PC-3 (cell line): ENCODE results near the gene MAP3K8. TPM values are rescaled to one million over a fixed set of nuclear protein-coding genes. Genes with fewer than 3 reads are reported as not detected.

Source experiments
- ATAC-seq: fragments of 200-7000 bp; cut with Tn5 transposase; 2 replicates; pipeline ENCODE4 v1.9.1; 2020; ENCODE audit warnings: mild to moderate bottlenecking, moderate library complexity
- BruUV-seq: library from RNA; stranded (reverse); fragments of 400-500 nt; replicated peaks from 2 replicates; lab custom pipeline; 2021; lab: Mats Ljungman, UMichigan
- CTCF ChIA-PET: fragments of 300-600 bp; sonication (Branson Sonifier 250); formaldehyde crosslinking; loops from one replicate; lab custom pipeline; 2022; ENCODE audit warnings: antibody characterized with exemption; lab: Charles Lee
- POLR2A ChIA-PET: fragments of 300-600 bp; sonication (Branson Sonifier 250); formaldehyde crosslinking; loops from one replicate; lab custom pipeline; 2022; ENCODE audit warnings: antibody characterized with exemption; ENCODE audit not compliant: unreplicated experiment; lab: Charles Lee
- DNase-seq: peaks from one replicate; pipeline ENCODE4 v3.0.0-alpha.2; 2015
- H2AFZ ChIP-seq: fragments of 300-600 bp; sonication (generic); 2 replicates; pipeline ENCODE4 v1.6.0; 2016; ENCODE audit warnings: antibody characterized with exemption, low read length
- H3F3A ChIP-seq: fragments of 300-600 bp; sonication (generic); one replicate; pipeline ENCODE4 v1.6.0; 2017; ENCODE audit warnings: antibody characterized with exemption, low read length, control low read depth, mild to moderate bottlenecking; ENCODE audit not compliant: unreplicated experiment
- H3K27ac ChIP-seq: fragments of 300-600 bp; sonication (generic); 2 replicates; pipeline ENCODE4 v1.5.1; 2016; ENCODE audit warnings: mild to moderate bottlenecking, low read length
- H3K27me3 ChIP-seq: fragments of 300-600 bp; sonication (generic); 2 replicates; pipeline ENCODE4 v1.6.1; 2016; ENCODE audit warnings: low read length, mixed read lengths
- H3K36me3 ChIP-seq: fragments of 300-600 bp; sonication (generic); 2 replicates; pipeline ENCODE4 v1.6.1; 2016; ENCODE audit warnings: low read depth, mixed run types, low read length, mixed read lengths
- H3K4me1 ChIP-seq: fragments of 300-600 bp; sonication (generic); 2 replicates; pipeline ENCODE4 v1.5.1; 2016; ENCODE audit warnings: low read length; ENCODE audit not compliant: insufficient read depth
- H3K4me2 ChIP-seq: fragments of 300-600 bp; sonication (generic); 2 replicates; pipeline ENCODE4 v1.6.0; 2016; ENCODE audit warnings: low read length
- H3K4me3 ChIP-seq: fragments of 300-600 bp; sonication (generic); 2 replicates; pipeline ENCODE4 v1.5.1; 2016; ENCODE audit warnings: mild to moderate bottlenecking, low read length, mixed read lengths
- H3K79me2 ChIP-seq: fragments of 300-600 bp; sonication (generic); 2 replicates; pipeline ENCODE4 v1.6.1; 2017; ENCODE audit warnings: low read length, mixed read lengths
- H3K9ac ChIP-seq: fragments of 300-600 bp; sonication (generic); 2 replicates; pipeline ENCODE4 v1.6.0; 2016; ENCODE audit warnings: mild to moderate bottlenecking, low read length
- H3K9me2 ChIP-seq: fragments of 300-600 bp; sonication (generic); replicated peaks from 2 replicates; pipeline ENCODE4 v1.6.1; 2016; ENCODE audit warnings: mixed run types, low read length, mixed read lengths
- H3K9me3 ChIP-seq: fragments of 300-600 bp; sonication (generic); 2 replicates; pipeline ENCODE4 v1.6.1; 2016; ENCODE audit warnings: low read length, mixed read lengths
- H4K20me1 ChIP-seq: fragments of 300-600 bp; sonication (generic); 2 replicates; pipeline ENCODE4 v1.6.1; 2016; ENCODE audit warnings: low read length, mixed read lengths
- EZH2 ChIP-seq: fragments of 300-600 bp; sonication (generic); IDR thresholded peaks from one replicate; pipeline ENCODE4 v1.6.1; 2017; ENCODE audit warnings: antibody characterized with exemption, mild to moderate bottlenecking, low read length; ENCODE audit not compliant: unreplicated experiment
- EZH2phosphoT487 ChIP-seq: fragments of 300-600 bp; sonication (generic); IDR thresholded peaks from 2 replicates; pipeline ENCODE4 v1.6.1; 2018; ENCODE audit warnings: mild to moderate bottlenecking, antibody characterized with exemption, low read length, borderline replicate concordance
- intact Hi-C: fragments of 100-400 bp; cut with micrococcal nuclease; formaldehyde crosslinking; loops from 2 replicates; pipeline ENCODE4 v1.9.0; 2023
- total RNA-seq: library from RNA; depleted of rRNA; stranded (reverse); fragments of >200 nt; gene quantifications from 2 replicates; pipeline ENCODE4 v1.2.3, GENCODE V29; 2014
- TF ChIP-seq, protein P1 (sequence below): fragments of 300-600 bp; sonication (generic); conservative IDR thresholded peaks from 2 replicates; pipeline ENCODE4 v1.5.1; 2017; ENCODE audit warnings: antibody characterized with exemption, low read depth, mild to moderate bottlenecking, low read length

Gene MAP3K8
- total RNA-seq, 1 experiment from 2014 or later: 6.5 TPM

DNA sequence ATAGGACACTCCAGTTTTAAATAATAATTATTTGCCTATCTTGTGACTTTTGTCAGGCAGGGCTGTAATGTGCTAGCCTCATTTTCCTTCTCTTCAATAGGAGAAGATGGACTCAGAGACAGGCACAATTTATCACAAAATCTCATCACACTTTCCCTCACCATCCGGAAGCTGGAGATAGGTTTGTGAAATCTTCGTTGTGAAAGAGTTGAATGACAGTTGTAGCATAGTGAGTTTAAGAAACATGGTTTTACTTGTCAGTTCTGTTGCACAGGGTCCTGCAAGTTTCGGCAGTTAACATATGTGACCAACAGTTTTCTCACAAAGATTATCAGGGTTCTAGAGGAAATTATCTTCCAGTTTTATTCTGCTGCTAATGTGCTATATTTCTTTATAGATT lies 37.7 kb upstream of the MAP3K8 start:
- Histone ChIP-seq H3K4me3 (no peak overlapping the region), H3K27ac (no peak overlapping the region), H3K4me1 (no peaks in the 10 kb centered on the region), H3F3A (no peaks in the 10 kb centered on the region), H2AFZ (no peak overlapping the region), H4K20me1 (no peaks in the 10 kb centered on the region), H3K4me2 (no peak overlapping the region), H3K9ac (no peak overlapping the region), H3K36me3 (no peaks in the 10 kb centered on the region), H3K79me2 (no peaks in the 10 kb centered on the region), H3K9me2 (no peaks in the 10 kb centered on the region), H3K9me3 (no peaks in the 10 kb centered on the region), H3K27me3 (no peaks in the 10 kb centered on the region)
- no peak for TF ChIP-seq EZH2phosphoT487
- ChIA-PET CTCF (no interaction called here), POLR2A (no interaction called here)
- ATAC-seq (no peak), DNase-seq (no peak)
- intact Hi-C loops: no loop called here
- BruUV-seq: no TSS peak

DNA sequence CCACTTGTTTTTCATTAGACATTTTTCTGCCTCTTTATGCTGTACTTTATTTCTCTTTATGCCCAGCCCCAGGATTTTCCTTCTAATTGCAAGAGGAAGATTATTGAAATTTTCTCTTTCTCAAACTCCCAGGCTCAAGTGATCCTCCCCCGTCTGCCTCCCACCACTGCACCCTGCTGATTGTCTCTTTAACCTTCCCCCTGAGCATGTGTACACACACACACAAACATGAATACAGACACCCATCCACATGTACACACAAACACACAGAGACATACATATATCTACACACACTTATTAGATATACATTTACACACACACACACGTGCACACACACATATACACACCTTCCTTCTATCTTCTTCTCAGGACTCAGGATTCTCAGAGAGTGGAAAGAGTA lies 37.3 kb upstream of the MAP3K8 start:
- BruUV-seq: no TSS peak
- CTCF ChIA-PET: no interaction called here
- no peak for DNase-seq
- no peaks in the 10 kb centered on the region for H4K20me1 ChIP-seq
- ATAC-seq: no peak
- H3K9me3 ChIP-seq: no peaks in the 10 kb centered on the region
- no peaks in the 10 kb centered on the region for H3F3A ChIP-seq
- TF ChIP-seq, protein P1, sequence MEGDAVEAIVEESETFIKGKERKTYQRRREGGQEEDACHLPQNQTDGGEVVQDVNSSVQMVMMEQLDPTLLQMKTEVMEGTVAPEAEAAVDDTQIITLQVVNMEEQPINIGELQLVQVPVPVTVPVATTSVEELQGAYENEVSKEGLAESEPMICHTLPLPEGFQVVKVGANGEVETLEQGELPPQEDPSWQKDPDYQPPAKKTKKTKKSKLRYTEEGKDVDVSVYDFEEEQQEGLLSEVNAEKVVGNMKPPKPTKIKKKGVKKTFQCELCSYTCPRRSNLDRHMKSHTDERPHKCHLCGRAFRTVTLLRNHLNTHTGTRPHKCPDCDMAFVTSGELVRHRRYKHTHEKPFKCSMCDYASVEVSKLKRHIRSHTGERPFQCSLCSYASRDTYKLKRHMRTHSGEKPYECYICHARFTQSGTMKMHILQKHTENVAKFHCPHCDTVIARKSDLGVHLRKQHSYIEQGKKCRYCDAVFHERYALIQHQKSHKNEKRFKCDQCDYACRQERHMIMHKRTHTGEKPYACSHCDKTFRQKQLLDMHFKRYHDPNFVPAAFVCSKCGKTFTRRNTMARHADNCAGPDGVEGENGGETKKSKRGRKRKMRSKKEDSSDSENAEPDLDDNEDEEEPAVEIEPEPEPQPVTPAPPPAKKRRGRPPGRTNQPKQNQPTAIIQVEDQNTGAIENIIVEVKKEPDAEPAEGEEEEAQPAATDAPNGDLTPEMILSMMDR: no peak
- TF ChIP-seq EZH2phosphoT487: no peak
- no peak for TF ChIP-seq EZH2
- intact Hi-C loops: no loop called here
- H3K9ac ChIP-seq: no peak overlapping the region
- H3K4me1 ChIP-seq: no peaks in the 10 kb centered on the region
- H3K27ac ChIP-seq: no peak overlapping the region
- no peaks in the 10 kb centered on the region for H3K36me3 ChIP-seq
- no peaks in the 10 kb centered on the region for H3K79me2 ChIP-seq
- H3K9me2 ChIP-seq: no peaks in the 10 kb centered on the region
- H2AFZ ChIP-seq: no peak overlapping the region
- H3K4me3 ChIP-seq: no peak overlapping the region
- no peaks in the 10 kb centered on the region for H3K27me3 ChIP-seq
- H3K4me2 ChIP-seq: no peak overlapping the region
- POLR2A ChIA-PET: no interaction called here

DNA sequence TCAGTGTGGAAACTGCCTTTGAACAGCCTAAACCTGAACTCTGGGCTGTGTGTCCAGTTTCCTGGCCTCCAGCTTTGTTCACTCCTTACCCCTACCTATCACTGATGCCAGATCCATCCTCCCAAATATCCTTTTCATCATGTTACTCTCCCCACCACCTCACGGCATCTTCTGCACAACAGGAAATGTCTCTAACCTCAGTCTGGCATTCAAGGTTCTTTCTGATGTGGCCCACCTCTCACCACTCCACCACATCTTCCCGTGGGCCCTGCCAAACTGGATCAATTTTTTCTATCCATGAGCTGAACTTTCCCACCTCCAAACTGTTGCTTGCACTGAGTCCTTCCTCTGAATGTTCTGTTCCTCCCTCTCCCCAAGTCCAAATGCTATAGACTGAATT lies 35.8 kb upstream of the MAP3K8 start:
- no peak for DNase-seq
- H2AFZ ChIP-seq: no peak overlapping the region
- H3K79me2 ChIP-seq: no peaks in the 10 kb centered on the region
- ChIA-PET CTCF (no interaction called here), POLR2A (no interaction called here)
- intact Hi-C loops: no loop called here
- H3F3A ChIP-seq: no peaks in the 10 kb centered on the region
- no peaks in the 10 kb centered on the region for H3K9me2 ChIP-seq
- no TSS peak for BruUV-seq
- H3K4me3 ChIP-seq: no peak overlapping the region
- H3K9ac ChIP-seq: no peak overlapping the region
- H3K9me3 ChIP-seq: no peaks in the 10 kb centered on the region
- no peak for TF ChIP-seq EZH2phosphoT487
- TF ChIP-seq, protein P1: no peak
- no peak for TF ChIP-seq EZH2
- no peaks in the 10 kb centered on the region for H3K27me3 ChIP-seq
- H3K4me2 ChIP-seq: no peak overlapping the region
- H3K36me3 ChIP-seq: no peaks in the 10 kb centered on the region
- no peaks in the 10 kb centered on the region for H4K20me1 ChIP-seq
- H3K4me1 ChIP-seq: no peaks in the 10 kb centered on the region
- H3K27ac ChIP-seq: no peak overlapping the region
- no peak for ATAC-seq
